Left ventricle myocardium inferior (tissue), 1 donor: ENCODE results near the gene GCNT1. TPM values are rescaled to one million over a fixed set of nuclear protein-coding genes. Genes with fewer than 3 reads are reported as not detected.

Source experiments
- DNase-seq: peaks from one replicate; pipeline ENCODE4 v3.0.0-alpha.2; 2020
- H3K27ac ChIP-seq: fragments of 200-600 bp; replicated peaks from 2 replicates; pipeline ENCODE4 v1.8.0; 2021
- H3K27me3 ChIP-seq: fragments of 200-600 bp; 2 replicates; pipeline ENCODE4 v1.8.0; 2021; ENCODE audit warnings: low read depth
- H3K36me3 ChIP-seq: fragments of 200-600 bp; 2 replicates; pipeline ENCODE4 v1.8.0; 2021
- H3K4me1 ChIP-seq: fragments of 200-600 bp; 2 replicates; pipeline ENCODE4 v1.8.0; 2021
- H3K4me3 ChIP-seq: fragments of 200-600 bp; 2 replicates; pipeline ENCODE4 v1.8.0; 2021; ENCODE audit warnings: mild to moderate bottlenecking, moderate library complexity
- H3K9me3 ChIP-seq: fragments of 200-600 bp; replicated peaks from 2 replicates; pipeline ENCODE4 v1.8.0; 2021
- intact Hi-C: fragments of 100-400 bp; cut with micrococcal nuclease; formaldehyde crosslinking; loops from one replicate; pipeline ENCODE4 v1.11.0; 2022
- total RNA-seq: library from RNA; stranded (reverse); fragmentation: NEBNext Ultra II Directional; extraction: Animal tissue kit (Norgen Biotek cat#: 25700); gene quantifications from one replicate; pipeline ENCODE4 v1.2.1, GENCODE V29; 2021
- TF ChIP-seq, protein P1 (sequence below): fragments of 200-600 bp; IDR thresholded peaks from 2 replicates; pipeline ENCODE4 v1.8.0; 2021; ENCODE audit warnings: antibody characterized with exemption, mild to moderate bottlenecking, borderline replicate concordance
- donor health status: DM: no; HTN: yes; CAD: no; lungs with severe emphysema.

GCNT1 gene
- total RNA-seq, 1 donor from 2014 or later: 1.3 TPM

- H3K4me1 ChIP-seq: no peaks in the 10 kb centered on the region
- H3K27ac ChIP-seq: no peak overlapping the region
- DNase-seq: no peak
- no peak overlapping the region for H3K4me3 ChIP-seq
- TF ChIP-seq, protein P1, sequence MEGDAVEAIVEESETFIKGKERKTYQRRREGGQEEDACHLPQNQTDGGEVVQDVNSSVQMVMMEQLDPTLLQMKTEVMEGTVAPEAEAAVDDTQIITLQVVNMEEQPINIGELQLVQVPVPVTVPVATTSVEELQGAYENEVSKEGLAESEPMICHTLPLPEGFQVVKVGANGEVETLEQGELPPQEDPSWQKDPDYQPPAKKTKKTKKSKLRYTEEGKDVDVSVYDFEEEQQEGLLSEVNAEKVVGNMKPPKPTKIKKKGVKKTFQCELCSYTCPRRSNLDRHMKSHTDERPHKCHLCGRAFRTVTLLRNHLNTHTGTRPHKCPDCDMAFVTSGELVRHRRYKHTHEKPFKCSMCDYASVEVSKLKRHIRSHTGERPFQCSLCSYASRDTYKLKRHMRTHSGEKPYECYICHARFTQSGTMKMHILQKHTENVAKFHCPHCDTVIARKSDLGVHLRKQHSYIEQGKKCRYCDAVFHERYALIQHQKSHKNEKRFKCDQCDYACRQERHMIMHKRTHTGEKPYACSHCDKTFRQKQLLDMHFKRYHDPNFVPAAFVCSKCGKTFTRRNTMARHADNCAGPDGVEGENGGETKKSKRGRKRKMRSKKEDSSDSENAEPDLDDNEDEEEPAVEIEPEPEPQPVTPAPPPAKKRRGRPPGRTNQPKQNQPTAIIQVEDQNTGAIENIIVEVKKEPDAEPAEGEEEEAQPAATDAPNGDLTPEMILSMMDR: no peak
- intact Hi-C loops: no loop called here
- no peaks in the 10 kb centered on the region for H3K27me3 ChIP-seq
- no peaks in the 10 kb centered on the region for H3K36me3 ChIP-seq
- no peaks in the 10 kb centered on the region for H3K9me3 ChIP-seq
Measured at GRCh38 chr9:76438841-76439588, 20.0 kb upstream of the GCNT1 start.

GRCh38 chr9:76441551-76442322 is 17.2 kb upstream of the GCNT1 start:
- TF ChIP-seq, protein P1: no peak
- no peak overlapping the region for H3K4me3 ChIP-seq
- H3K27me3 ChIP-seq: no peaks in the 10 kb centered on the region
- no peak for DNase-seq
- no peaks in the 10 kb centered on the region for H3K4me1 ChIP-seq
- H3K27ac ChIP-seq: no peak overlapping the region
- H3K36me3 ChIP-seq: no peaks in the 10 kb centered on the region
- H3K9me3 ChIP-seq: no peaks in the 10 kb centered on the region
- intact Hi-C loops: no loop called here

DNA sequence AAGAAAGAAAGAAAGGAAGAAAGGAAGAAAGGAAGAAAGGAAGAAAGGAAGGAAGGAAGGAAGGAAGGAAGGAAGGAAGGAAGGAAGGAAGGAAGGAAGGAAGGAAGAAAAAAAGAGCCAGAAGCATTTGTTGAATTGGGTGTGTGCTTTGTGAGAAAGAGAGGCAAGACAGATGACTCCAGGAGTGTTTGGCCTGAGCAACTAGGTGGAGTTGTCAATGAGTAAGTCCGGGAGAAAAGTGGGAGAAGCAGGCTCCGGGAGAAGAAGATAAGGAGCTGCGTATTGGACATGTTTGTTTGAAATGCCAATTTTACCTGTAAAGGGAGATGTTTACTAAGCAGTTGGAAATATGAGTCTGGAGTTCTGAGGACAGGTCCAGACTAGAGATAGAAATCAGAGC is 15.1 kb upstream of the GCNT1 start:
- no peak for DNase-seq

DNA sequence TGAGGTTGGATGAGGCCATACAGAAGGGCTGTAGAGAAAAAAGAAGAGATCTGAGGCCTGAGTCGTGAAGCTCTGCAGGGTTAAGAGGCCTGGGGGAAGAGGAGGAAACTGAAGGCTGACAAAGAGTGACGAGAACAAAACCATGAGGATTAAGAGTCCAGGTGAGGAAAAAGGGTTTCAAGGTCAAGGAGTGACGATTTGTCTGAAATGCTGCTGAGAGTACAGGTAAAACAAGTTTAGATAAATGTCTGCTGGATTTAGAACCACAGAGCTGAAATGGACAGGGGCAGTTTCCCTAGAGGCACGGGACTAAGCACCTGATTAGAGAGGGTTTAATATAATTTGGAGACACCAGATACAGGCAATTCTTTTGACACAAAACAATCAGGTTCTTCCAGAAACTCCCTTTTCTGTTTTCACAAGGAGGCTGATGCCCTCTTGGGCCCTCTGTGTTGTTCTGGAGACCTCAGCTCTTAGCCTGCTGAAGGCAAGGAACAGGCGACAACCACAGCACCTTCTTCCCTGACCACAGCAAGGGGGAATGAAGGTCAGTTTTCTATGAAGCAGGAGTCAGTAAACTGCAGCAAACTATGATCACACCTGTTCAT is 14.6 kb upstream of the GCNT1 start:
- intact Hi-C loops: no loop called here
- Histone ChIP-seq H3K4me3 (no peak overlapping the region), H3K9me3 (no peaks in the 10 kb centered on the region), H3K4me1 (peaks cover 3% of the 10 kb centered on the region), H3K27me3 (no peaks in the 10 kb centered on the region), H3K27ac (no peak overlapping the region), H3K36me3 (no peaks in the 10 kb centered on the region)
- TF ChIP-seq, protein P1: no peak
- DNase-seq: no peak

More for the DNA sequence above, 15.1 kb upstream of the GCNT1 start:
- Histone ChIP-seq H3K27ac (no peak overlapping the region), H3K4me3 (no peak overlapping the region), H3K36me3 (no peaks in the 10 kb centered on the region), H3K27me3 (no peaks in the 10 kb centered on the region), H3K9me3 (no peaks in the 10 kb centered on the region), H3K4me1 (peaks cover 3% of the 10 kb centered on the region)
- intact Hi-C loops: no loop called here
- TF ChIP-seq, protein P1: no peak

DNA sequence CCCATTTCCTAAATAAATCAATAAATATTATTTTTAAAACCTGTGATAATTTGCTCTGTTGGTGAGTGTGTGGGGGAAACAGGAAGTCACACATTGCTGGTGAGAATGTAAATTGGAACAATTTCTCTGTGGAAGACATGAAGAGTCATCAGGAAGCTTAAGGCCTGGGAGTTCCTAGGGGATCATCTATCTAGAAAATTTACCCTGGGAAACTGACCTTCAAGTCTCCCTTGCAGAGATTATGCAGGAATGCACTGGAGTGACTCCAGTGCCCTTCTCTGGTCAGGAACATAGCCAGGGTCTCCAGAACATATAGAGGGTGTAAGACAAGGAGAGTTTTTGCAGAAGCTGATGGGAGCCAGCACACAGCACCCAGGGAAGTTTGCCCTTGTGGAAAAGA is 13.0 kb upstream of the GCNT1 start:
- Histone ChIP-seq H3K4me3 (no peak overlapping the region), H3K27me3 (no peaks in the 10 kb centered on the region), H3K27ac (no peak overlapping the region), H3K9me3 (no peaks in the 10 kb centered on the region), H3K4me1 (peaks cover 3% of the 10 kb centered on the region), H3K36me3 (no peaks in the 10 kb centered on the region)
- TF ChIP-seq, protein P1: no peak
- intact Hi-C loops: loop anchor here (2.0 kb wide), 2 partner anchors 213 to 261 kb away; no protein-coding TSS in a partner anchor
- DNase-seq: no peak
